Activated B cell treated with CpG ODN at 0.5 μM for 24 hours (primary cell): ENCODE results near the gene DUSP22. TPM values are rescaled to one million over a fixed set of nuclear protein-coding genes. Genes with fewer than 3 reads are reported as not detected.

ENCODE experiments used
- ATAC-seq: fragments of 200-7000 bp; cut with Tn5 transposase; one replicate; pipeline ENCODE4 v1.10.0; 2021; ENCODE audit warnings: low read depth, mild to moderate bottlenecking, moderate library complexity
- CTCF ChIA-PET: fragments of 350-600 bp; sonication (Branson Sonifier 250); formaldehyde crosslinking; loops from one replicate; lab custom pipeline; 2021; ENCODE audit warnings: antibody characterized with exemption; lab: Charles Lee
- POLR2A ChIA-PET: fragments of 350-600 bp; sonication (Branson Sonifier 250); formaldehyde crosslinking; loops from one replicate; lab custom pipeline; 2021; ENCODE audit warnings: antibody characterized with exemption; lab: Charles Lee
- DNase-seq: peaks from one replicate; pipeline ENCODE4 v3.0.0; 2022
- H3K27ac Mint-ChIP-seq: one replicate; pipeline ENCODE4 v1.8.0; 2020; ENCODE audit warnings: mixed read lengths
- H3K27me3 Mint-ChIP-seq: one replicate; pipeline ENCODE4 v1.8.0; 2021; ENCODE audit warnings: mixed read lengths
- H3K36me3 Mint-ChIP-seq: one replicate; pipeline ENCODE4 v1.8.0; 2021; ENCODE audit warnings: low read depth, mixed read lengths
- H3K4me1 Mint-ChIP-seq: one replicate; pipeline ENCODE4 v1.8.0; 2021; ENCODE audit warnings: mixed read lengths
- H3K4me3 Mint-ChIP-seq: one replicate; pipeline ENCODE4 v1.8.0; 2020; ENCODE audit warnings: mild to moderate bottlenecking, mixed read lengths
- H3K9me3 Mint-ChIP-seq: one replicate; pipeline ENCODE4 v1.8.0; 2020; ENCODE audit warnings: mixed read lengths
- CTCF ChIP-seq: fragments of 200-600 bp; IDR thresholded peaks from one replicate; pipeline ENCODE4 v1.8.0; 2022; ENCODE audit warnings: antibody characterized with exemption, mild to moderate bottlenecking
- intact Hi-C: fragments of 100-400 bp; cut with micrococcal nuclease; formaldehyde crosslinking; loops from one replicate; pipeline ENCODE4 v1.15.1; 2024
- total RNA-seq: library from RNA; stranded (reverse); gene quantifications from 2 replicates; pipeline ENCODE4 v1.2.3, GENCODE V29; 2022

DUSP22 gene
- total RNA-seq, 1 donor from 2014 or later: 153 TPM

- DNase-seq: no peak
- Mint-ChIP-seq H3K36me3 (peaks cover 20% of the 10 kb centered on the region), H3K27ac (no peak overlapping the region), H3K27me3 (no peaks in the 10 kb centered on the region), H3K4me3 (no peak overlapping the region), H3K9me3 (no peaks in the 10 kb centered on the region), H3K4me1 (peaks cover 6% of the 10 kb centered on the region)
- intact Hi-C loops: no loop called here
- TF ChIP-seq CTCF: no peak
- POLR2A ChIA-PET: interaction anchor here (0.6 to 0.8 kb wide), 2 partner anchors 60 to 113 kb away, joined by 3 read pairs; partner anchors contain the start of gene IRF4
- CTCF ChIA-PET: no interaction called here
- ATAC-seq: no peak
Measured at GRCh38 chr6:278494-278893, 13.8 kb upstream of the DUSP22 start.

GRCh38 chr6:279341-280029 lies 12.8 kb upstream of the DUSP22 start:
- Mint-ChIP-seq H3K27me3 (no peaks in the 10 kb centered on the region), H3K4me1 (no peaks in the 10 kb centered on the region), H3K27ac (no peak overlapping the region), H3K36me3 (peaks cover 25% of the 10 kb centered on the region), H3K4me3 (no peak overlapping the region), H3K9me3 (no peaks in the 10 kb centered on the region)
- ChIA-PET CTCF (no interaction called here), POLR2A (interaction anchor here (0.6 to 0.8 kb wide), 2 partner anchors 59 to 112 kb away, joined by 3 read pairs; partner anchors contain the start of gene IRF4)
- intact Hi-C loops: no loop called here
- no peak for DNase-seq
- no peak for ATAC-seq
- no peak for TF ChIP-seq CTCF

GRCh38 chr6:280775-281468 lies 11.4 kb upstream of the DUSP22 start:
- intact Hi-C loops: no loop called here
- peaks cover 7% of the 10 kb centered on the region for H3K4me1 Mint-ChIP-seq
- no peak overlapping the region for H3K4me3 Mint-ChIP-seq
- H3K9me3 Mint-ChIP-seq: no peaks in the 10 kb centered on the region
- H3K36me3 Mint-ChIP-seq: peaks cover 25% of the 10 kb centered on the region
- ChIA-PET CTCF (no interaction called here), POLR2A (no interaction called here)
- H3K27ac Mint-ChIP-seq: no peak overlapping the region
- ATAC-seq: no peak
- H3K27me3 Mint-ChIP-seq: no peaks in the 10 kb centered on the region
- no peak for DNase-seq
- no peak for TF ChIP-seq CTCF

GRCh38 chr6:281469-282103 lies 10.7 kb upstream of the DUSP22 start:
- Mint-ChIP-seq H3K4me1 (peaks cover 14% of the 10 kb centered on the region), H3K27me3 (no peaks in the 10 kb centered on the region), H3K4me3 (no peak overlapping the region), H3K36me3 (peaks cover 25% of the 10 kb centered on the region), H3K27ac (no peak overlapping the region), H3K9me3 (no peaks in the 10 kb centered on the region)
- CTCF ChIA-PET: no interaction called here
- ATAC-seq (no peak), DNase-seq (no peak)
- TF ChIP-seq CTCF: no peak
- POLR2A ChIA-PET: no interaction called here
- intact Hi-C loops: no loop called here
